Colonic mucosa (tissue), 4 donors: ENCODE results near the gene FBXO22. TPM values are rescaled to one million over a fixed set of nuclear protein-coding genes. Genes with fewer than 3 reads are reported as not detected.

Experiments used
- DNase-seq: peaks from one replicate; pipeline ENCODE4 v3.0.0-alpha.2; 2020
- H3K27ac ChIP-seq: fragments of 200-600 bp; one replicate; pipeline ENCODE4 v1.8.0; 2021
- H3K27me3 ChIP-seq: fragments of 200-600 bp; one replicate; pipeline ENCODE4 v1.8.0; 2021
- H3K36me3 ChIP-seq: fragments of 200-600 bp; one replicate; pipeline ENCODE4 v1.8.0; 2021
- H3K4me1 ChIP-seq: fragments of 200-600 bp; one replicate; pipeline ENCODE4 v1.8.0; 2021; ENCODE audit warnings: mild to moderate bottlenecking
- H3K4me3 ChIP-seq: fragments of 200-600 bp; one replicate; pipeline ENCODE4 v1.8.0; 2021
- H3K9ac ChIP-seq, 2 donors: one replicate each; pipeline ENCODE4 v1.7.0; 2013; ENCODE audit warnings: control low read depth in 2 of 2, low read depth in 2 of 2, low read length in 2 of 2
- H3K9me3 ChIP-seq: fragments of 200-600 bp; one replicate; pipeline ENCODE4 v1.8.0; 2021
- CTCF ChIP-seq: fragments of 200-600 bp; IDR thresholded peaks from one replicate; pipeline ENCODE4 v1.8.0; 2022; ENCODE audit warnings: antibody characterized with exemption, mild to moderate bottlenecking
- intact Hi-C: fragments of 100-400 bp; cut with DNase I; formaldehyde crosslinking; loops from one replicate; pipeline ENCODE4 v1.14.1; 2022
- total RNA-seq, 2 donors: library from RNA; stranded (reverse); fragmentation: NEBNext Ultra II Directional in 1 of 2; extraction: Animal tissue kit (Norgen Biotek cat#: 25700) in 1 of 2; gene quantifications; one replicate each; pipeline ENCODE4 v1.2.1, GENCODE V29; 2021
- donor health status: healthy.
- donor health status: DM: no; HTN: no; CAD: no.
- donor health status: DM: no; HTN: no; CAD: no.

Gene FBXO22
- total RNA-seq, 2 donors from 2014 or later, result 30.7 to 40.1 TPM

- no peak for TF ChIP-seq CTCF
- Histone ChIP-seq H3K4me1 (no peaks in the 10 kb centered on the region), H3K9me3 (no peaks in the 10 kb centered on the region), H3K27me3 (no peaks in the 10 kb centered on the region), H3K4me3 (no peak overlapping the region), H3K9ac (no peak overlapping the region), H3K36me3 (no peaks in the 10 kb centered on the region), H3K27ac (no peak overlapping the region)
- intact Hi-C loops, result no loop called here
- DNase-seq, result no peak
Measured at GRCh38 chr15:75943713-75944215, 40.1 kb downstream of the FBXO22 start.

DNA sequence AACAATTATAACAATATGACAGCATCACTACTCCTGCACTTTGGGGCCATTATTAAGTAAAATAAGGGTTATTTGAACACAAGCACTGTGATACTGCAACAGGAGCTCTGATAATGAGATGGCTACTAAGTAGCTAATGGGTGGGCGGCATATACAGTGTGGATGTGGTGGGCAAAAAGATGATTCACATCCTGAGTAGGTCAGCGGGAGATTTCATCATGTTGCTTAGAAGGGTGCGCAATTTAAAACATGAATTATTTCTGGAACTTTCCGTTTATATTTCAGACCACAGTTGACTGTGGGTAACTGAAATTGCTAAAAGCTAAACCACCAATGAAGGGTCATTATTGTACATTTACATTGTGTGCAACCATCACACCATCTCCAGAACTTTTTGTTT, 42.3 kb downstream of the FBXO22 start:
- no peak for DNase-seq
- H3K4me3 ChIP-seq, result no peak overlapping the region
- no peaks in the 10 kb centered on the region for H3K9me3 ChIP-seq
- no peaks in the 10 kb centered on the region for H3K36me3 ChIP-seq
- no peak overlapping the region for H3K9ac ChIP-seq
- H3K27me3 ChIP-seq, result no peaks in the 10 kb centered on the region
- H3K4me1 ChIP-seq, result no peaks in the 10 kb centered on the region
- intact Hi-C loops, result no loop called here
- H3K27ac ChIP-seq, result no peak overlapping the region
- TF ChIP-seq CTCF, result no peak

- no peaks in the 10 kb centered on the region for H3K9me3 ChIP-seq
- H3K27me3 ChIP-seq, result no peaks in the 10 kb centered on the region
- no peaks in the 10 kb centered on the region for H3K36me3 ChIP-seq
- DNase-seq, result no peak
- TF ChIP-seq CTCF, result no peak
- H3K27ac ChIP-seq, result no peak overlapping the region
- intact Hi-C loops, result no loop called here
- no peak overlapping the region for H3K4me3 ChIP-seq
- no peaks in the 10 kb centered on the region for H3K4me1 ChIP-seq
- H3K9ac ChIP-seq, result no peak overlapping the region
Measured at GRCh38 chr15:75947092-75947491, 43.4 kb downstream of the FBXO22 start.

DNA sequence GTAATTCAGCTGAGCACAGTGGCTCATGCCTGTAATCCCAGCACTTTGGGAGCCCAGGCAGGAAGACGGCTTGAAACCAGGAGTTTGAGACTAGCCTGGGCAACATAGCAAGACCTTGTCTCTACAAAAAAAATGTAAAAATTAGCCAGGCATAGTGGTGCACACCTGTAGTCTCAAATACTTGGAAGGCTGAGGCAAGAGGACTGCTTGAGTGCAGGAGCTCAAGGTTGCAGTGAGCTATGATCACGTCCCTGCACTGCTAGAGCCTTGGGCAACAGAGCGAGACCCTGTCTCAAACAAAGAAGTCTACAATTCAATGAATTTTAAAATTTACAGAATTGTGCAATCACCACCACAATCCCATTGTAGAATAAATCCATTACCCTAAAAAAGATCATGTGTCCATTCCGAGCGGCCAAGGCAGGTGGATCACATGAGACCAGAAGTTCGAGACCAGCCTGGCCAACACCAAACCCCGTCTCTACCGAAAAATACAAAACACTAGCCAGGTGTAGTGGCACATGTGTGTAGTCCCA, 45.2 kb downstream of the FBXO22 start:
- no peaks in the 10 kb centered on the region for H3K27me3 ChIP-seq
- H3K9ac ChIP-seq, result no peak overlapping the region
- H3K36me3 ChIP-seq, result no peaks in the 10 kb centered on the region
- no peak for DNase-seq
- intact Hi-C loops, result no loop called here
- no peak for TF ChIP-seq CTCF
- no peaks in the 10 kb centered on the region for H3K4me1 ChIP-seq
- no peak overlapping the region for H3K27ac ChIP-seq
- no peaks in the 10 kb centered on the region for H3K9me3 ChIP-seq
- no peak overlapping the region for H3K4me3 ChIP-seq

GRCh38 chr15:75952525-75952924, 48.8 kb downstream of the FBXO22 start:
- no peak for TF ChIP-seq CTCF
- intact Hi-C loops, result no loop called here
- no peaks in the 10 kb centered on the region for H3K4me1 ChIP-seq
- H3K9me3 ChIP-seq, result no peaks in the 10 kb centered on the region
- H3K4me3 ChIP-seq, result no peak overlapping the region
- no peak for DNase-seq
- no peaks in the 10 kb centered on the region for H3K36me3 ChIP-seq
- no peaks in the 10 kb centered on the region for H3K27me3 ChIP-seq
- H3K27ac ChIP-seq, result no peak overlapping the region
- H3K9ac ChIP-seq, result no peak overlapping the region
